Prostate gland (tissue), 2 donors: ENCODE measurements around the gene RTN4RL1.

Experiments
- CTCF ChIP-seq, 4 experiments: fragments of 200-600 bp in 2 of 4; fragments of 450-650 bp in 2 of 4; sonication (generic) in 2 of 4; IDR thresholded peaks; 1 replicate in 3 of 4; 2 replicates in 1 of 4; pipeline ENCODE4 v1.5.1; 2016 to 2019; ENCODE audit warnings: antibody characterized with exemption in 4 of 4, mild to moderate bottlenecking in 2 of 4, moderate library complexity in 2 of 4
- POLR2A ChIP-seq: fragments of 450-650 bp; IDR thresholded peaks from one replicate; pipeline ENCODE4 v1.6.1; 2016; ENCODE audit warnings: antibody characterized with exemption, mild to moderate bottlenecking
- POLR2AphosphoS5 ChIP-seq: sonication (generic); formaldehyde crosslinking; IDR thresholded peaks from one replicate; pipeline ENCODE4 v1.6.1; 2017; ENCODE audit warnings: antibody characterized with exemption

DNA sequence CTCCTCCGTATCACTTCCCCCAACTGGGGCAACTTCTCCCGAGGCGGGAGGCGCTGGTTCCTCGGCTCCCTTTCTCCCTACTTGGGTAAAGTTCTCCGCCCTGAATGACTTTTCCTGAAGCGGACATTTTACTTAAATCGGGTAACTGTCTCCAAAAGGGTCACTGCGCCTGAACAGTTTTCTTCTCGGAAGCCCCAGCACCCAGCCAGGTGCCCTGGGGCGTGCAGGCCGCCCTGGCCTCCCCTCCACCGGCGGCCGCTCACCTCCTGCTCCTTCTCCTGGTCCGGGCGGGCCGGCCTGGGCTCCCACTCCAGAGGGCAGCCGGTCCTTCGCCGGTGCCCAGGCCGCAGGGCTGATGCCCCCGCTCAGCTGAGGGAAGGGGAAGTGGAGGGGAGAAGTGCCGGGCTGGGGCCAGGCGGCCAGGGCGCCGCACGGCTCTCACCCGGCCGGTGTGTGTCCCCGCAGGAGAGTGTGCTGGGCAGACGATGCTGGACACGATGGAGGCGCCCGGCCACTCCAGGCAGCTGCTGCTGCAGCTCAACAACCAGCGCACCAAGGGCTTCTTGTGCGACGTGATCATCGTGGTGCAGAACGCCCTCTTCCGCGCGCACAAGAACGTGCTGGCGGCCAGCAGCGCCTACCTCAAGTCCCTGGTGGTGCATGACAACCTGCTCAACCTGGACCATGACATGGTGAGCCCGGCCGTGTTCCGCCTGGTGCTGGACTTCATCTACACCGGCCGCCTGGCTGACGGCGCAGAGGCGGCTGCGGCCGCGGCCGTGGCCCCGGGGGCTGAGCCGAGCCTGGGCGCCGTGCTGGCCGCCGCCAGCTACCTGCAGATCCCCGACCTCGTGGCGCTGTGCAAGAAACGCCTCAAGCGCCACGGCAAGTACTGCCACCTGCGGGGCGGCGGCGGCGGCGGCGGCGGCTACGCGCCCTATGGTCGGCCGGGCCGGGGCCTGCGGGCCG, 31.4 kb upstream of the RTN4RL1 start:
- no peak for TF ChIP-seq POLR2A
- no peak for TF ChIP-seq CTCF (IDR thresholded peaks at IDR 0.05)
- TF ChIP-seq POLR2AphosphoS5 = no peak
